GM23248 (cell line): ENCODE measurements around the gene IL32.

Experiments
- EZH2 ChIP-seq: fragments of 200-600 bp; sonication (generic); IDR thresholded peaks from 2 replicates; pipeline ENCODE4 v1.6.1; 2018; ENCODE audit warnings: antibody characterized with exemption, mild to moderate bottlenecking; ENCODE audit not compliant: insufficient read depth, poor library complexity, severe bottlenecking
- EZH2phosphoT487 ChIP-seq: fragments of 200-600 bp; sonication (generic); IDR thresholded peaks from 2 replicates; pipeline ENCODE4 v1.6.1; 2018; ENCODE audit warnings: antibody characterized with exemption, moderate library complexity, mild to moderate bottlenecking, low read depth; ENCODE audit not compliant: insufficient read depth

GRCh38 chr16:3075523-3075915, 10.1 kb downstream of the IL32 start:
- TF ChIP-seq EZH2: no peak
- TF ChIP-seq EZH2phosphoT487: no peak
